ENCODE results near the gene COA8.

DNA sequence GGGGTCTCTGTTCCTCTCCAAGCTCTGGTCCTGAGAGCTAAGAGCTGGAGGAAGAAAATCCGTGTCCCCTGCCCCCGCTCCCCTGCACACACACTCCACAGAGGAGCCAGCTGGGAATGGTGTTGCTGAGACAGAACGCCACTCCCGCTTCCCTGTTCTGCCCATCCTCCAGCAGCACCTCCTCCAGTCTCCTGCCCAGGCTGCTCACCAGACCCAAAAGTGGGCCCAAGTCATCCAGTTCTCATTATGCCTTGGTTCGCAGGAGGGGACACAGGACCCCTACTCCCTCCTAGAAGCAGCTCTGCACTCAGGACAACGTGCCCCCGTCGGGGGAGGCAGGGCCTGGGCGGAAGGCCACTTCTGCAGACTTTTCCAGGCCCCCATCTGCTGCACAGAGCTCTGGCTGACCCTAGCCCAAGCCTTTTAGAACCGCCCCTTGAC is 34.6 kb upstream of the COA8 start:
- TF ChIP-seq, protein P1, sequence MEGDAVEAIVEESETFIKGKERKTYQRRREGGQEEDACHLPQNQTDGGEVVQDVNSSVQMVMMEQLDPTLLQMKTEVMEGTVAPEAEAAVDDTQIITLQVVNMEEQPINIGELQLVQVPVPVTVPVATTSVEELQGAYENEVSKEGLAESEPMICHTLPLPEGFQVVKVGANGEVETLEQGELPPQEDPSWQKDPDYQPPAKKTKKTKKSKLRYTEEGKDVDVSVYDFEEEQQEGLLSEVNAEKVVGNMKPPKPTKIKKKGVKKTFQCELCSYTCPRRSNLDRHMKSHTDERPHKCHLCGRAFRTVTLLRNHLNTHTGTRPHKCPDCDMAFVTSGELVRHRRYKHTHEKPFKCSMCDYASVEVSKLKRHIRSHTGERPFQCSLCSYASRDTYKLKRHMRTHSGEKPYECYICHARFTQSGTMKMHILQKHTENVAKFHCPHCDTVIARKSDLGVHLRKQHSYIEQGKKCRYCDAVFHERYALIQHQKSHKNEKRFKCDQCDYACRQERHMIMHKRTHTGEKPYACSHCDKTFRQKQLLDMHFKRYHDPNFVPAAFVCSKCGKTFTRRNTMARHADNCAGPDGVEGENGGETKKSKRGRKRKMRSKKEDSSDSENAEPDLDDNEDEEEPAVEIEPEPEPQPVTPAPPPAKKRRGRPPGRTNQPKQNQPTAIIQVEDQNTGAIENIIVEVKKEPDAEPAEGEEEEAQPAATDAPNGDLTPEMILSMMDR (conservative IDR thresholded peaks at IDR 0.05 in 1 of 2, IDR thresholded peaks at IDR 0.05 in 1 of 2; ENCODE audit: extremely low read depth in 1 of 2, insufficient read depth in 1 of 2, low read depth in 1 of 2, low read length in 2 of 2), result no peak
- no peak for TF ChIP-seq EZH2 (IDR thresholded peaks at IDR 0.05; ENCODE audit: borderline replicate concordance, low read length)
